ENCODE data around the gene GJE1.
A peak's percentile ranks its signal among the peaks of the same experiment; 100 is the strongest.

Gene GJE1

GRCh38 chr6:142146828-142147662 lies 14.3 kb downstream of the GJE1 start, which contains the start of the genes NMBR and VTA1:
NMBR (minus strand) TSS chr6:142147122; CDS start chr6:142088658, 58,464 bp downstream.
VTA1 (plus strand) TSS chr6:142147263; CDS start chr6:142147288, 25 bp downstream.
- H3K4me1 Mint-ChIP-seq: peaks cover 45% of the 10 kb centered on the region
- peaks cover 21% of the 10 kb centered on the region for H3K36me3 Mint-ChIP-seq (ENCODE audit: low read depth)
- DNase-seq: peak; percentile 88
- H3K9me3 Mint-ChIP-seq: peaks cover 4% of the 10 kb centered on the region
- peaks cover 3% of the 10 kb centered on the region for H3K27me3 Mint-ChIP-seq (ENCODE audit: low read depth, poor library complexity)
- peak within 1 kb of the TSS; percentile 66 for H3K27ac Mint-ChIP-seq
- peak within 1 kb of the TSS; percentile 97 for H3K4me3 Mint-ChIP-seq
- TF ChIP-seq CTCF (IDR thresholded peaks at IDR 0.05): peak; percentile 81

- peaks cover 21% of the 10 kb centered on the region for H3K36me3 Mint-ChIP-seq (ENCODE audit: low read depth)
- H3K27me3 Mint-ChIP-seq (ENCODE audit: low read depth, poor library complexity): no peaks in the 10 kb centered on the region
- no peak overlapping the region for H3K4me3 Mint-ChIP-seq
- no peaks in the 10 kb centered on the region for H3K9me3 Mint-ChIP-seq
- DNase-seq: no peak
- peaks cover 32% of the 10 kb centered on the region for H3K4me1 Mint-ChIP-seq
- no peak for TF ChIP-seq CTCF (IDR thresholded peaks at IDR 0.05)
- no peak overlapping the region for H3K27ac Mint-ChIP-seq
These were observed 20.0 kb downstream of the GJE1 start for GRCh38 chr6:142152746-142153145.

DNA sequence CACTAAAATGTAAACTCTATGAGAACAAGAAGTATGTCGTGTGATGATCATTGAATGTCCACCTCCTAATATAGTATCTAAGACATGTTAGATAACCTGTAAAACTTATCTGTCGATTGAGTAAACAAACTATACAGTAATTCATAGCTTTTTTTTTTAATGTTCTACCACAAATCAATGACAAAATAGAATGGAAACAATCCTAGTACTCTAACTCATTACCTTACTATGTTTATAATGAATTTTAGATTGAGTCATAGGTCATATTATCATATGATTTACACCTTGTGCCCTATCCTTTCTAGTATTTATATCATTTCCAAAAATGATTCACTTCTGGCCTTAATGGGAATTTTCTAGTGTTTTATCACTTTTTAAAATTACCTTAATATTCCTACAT lies 20.5 kb downstream of the GJE1 start:
- H3K9me3 Mint-ChIP-seq: no peaks in the 10 kb centered on the region
- no peak overlapping the region for H3K27ac Mint-ChIP-seq
- peaks cover 28% of the 10 kb centered on the region for H3K4me1 Mint-ChIP-seq
- TF ChIP-seq CTCF (IDR thresholded peaks at IDR 0.05): no peak
- no peak overlapping the region for H3K4me3 Mint-ChIP-seq
- H3K36me3 Mint-ChIP-seq (ENCODE audit: low read depth): peaks cover 21% of the 10 kb centered on the region
- no peak for DNase-seq
- H3K27me3 Mint-ChIP-seq (ENCODE audit: low read depth, poor library complexity): no peaks in the 10 kb centered on the region

DNA sequence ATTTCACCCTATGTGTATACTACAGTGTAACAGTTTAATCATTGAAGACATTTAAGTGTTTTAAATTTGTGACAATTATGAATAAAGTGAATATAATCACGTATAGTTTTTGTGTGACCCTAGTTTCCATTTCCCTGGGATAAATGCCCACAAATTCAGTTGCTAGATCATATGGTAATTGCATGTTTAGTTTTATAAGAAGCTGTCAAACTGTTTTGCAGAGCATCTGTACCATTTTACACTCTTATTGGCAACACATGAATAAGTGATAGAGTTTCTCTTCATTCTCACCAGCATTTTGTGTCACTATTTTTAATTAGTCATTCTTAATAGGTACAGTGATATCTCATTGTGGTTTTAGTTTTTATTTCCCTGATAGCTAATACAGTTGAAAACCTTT lies 21.6 kb downstream of the GJE1 start:
- Mint-ChIP-seq H3K9me3 (no peaks in the 10 kb centered on the region), H3K27me3 (ENCODE audit: low read depth, poor library complexity) (no peaks in the 10 kb centered on the region), H3K36me3 (ENCODE audit: low read depth) (peaks cover 23% of the 10 kb centered on the region), H3K4me3 (no peak overlapping the region), H3K27ac (no peak overlapping the region), H3K4me1 (peaks cover 16% of the 10 kb centered on the region)
- TF ChIP-seq CTCF (IDR thresholded peaks at IDR 0.05): no peak
- DNase-seq: no peak

DNA sequence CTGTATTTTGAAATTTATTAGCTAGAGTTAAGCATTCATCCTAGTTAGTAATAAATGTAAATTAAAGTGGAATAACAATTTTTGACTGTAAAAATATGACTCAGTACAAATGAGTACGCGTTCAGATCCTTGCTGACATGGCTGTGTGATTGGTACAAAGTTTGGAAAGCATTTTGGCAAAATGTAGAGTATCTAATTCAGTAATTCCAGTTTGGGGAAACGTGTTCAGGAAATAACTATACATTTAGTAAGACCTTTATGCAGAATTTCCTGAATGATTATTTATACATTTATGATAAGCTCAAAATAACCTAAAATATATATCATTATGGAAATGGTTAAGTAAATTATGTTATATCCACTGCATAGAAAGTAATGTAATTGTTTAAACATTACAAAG lies 22.4 kb downstream of the GJE1 start:
- Mint-ChIP-seq H3K9me3 (no peaks in the 10 kb centered on the region), H3K27ac (no peak overlapping the region), H3K27me3 (ENCODE audit: low read depth, poor library complexity) (no peaks in the 10 kb centered on the region), H3K36me3 (ENCODE audit: low read depth) (peaks cover 20% of the 10 kb centered on the region), H3K4me1 (peaks cover 9% of the 10 kb centered on the region), H3K4me3 (no peak overlapping the region)
- no peak for DNase-seq
- TF ChIP-seq CTCF (IDR thresholded peaks at IDR 0.05): no peak
